Inferior parietal cortex (tissue), 1 donor: ENCODE measurements around the gene VTCN1.
A peak's percentile ranks its signal among the peaks of the same experiment; 100 is the strongest.
"Not testable (repeated sequence)": the region's sequence is repeated elsewhere in the genome, so short reads cannot be mapped to it uniquely, and the experiment has no call there.

Experiments
- DNase-seq: peaks from one replicate; pipeline ENCODE4 v3.0.0-alpha.2; 2016; ENCODE audit errors: extremely low spot score

Gene VTCN1

DNA sequence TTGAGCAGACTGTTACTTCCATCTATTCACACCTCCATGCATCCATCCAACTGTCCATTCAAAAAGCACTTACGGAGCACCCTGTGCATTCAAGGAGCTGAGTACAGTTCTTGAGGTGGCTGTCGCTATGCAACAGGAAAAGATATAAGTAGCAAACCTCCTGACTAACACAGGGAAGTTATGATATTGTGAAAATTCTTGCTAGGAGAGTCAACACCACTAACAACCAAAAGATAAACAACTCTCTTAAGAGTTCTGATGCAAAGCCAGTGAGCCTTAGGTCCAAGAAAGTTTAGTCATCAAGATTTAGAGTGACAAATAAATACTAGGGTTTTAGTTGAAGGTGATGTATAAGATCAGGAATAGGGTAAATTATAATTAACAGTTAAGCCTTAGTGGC is 44.7 kb downstream of the VTCN1 start:
- DNase-seq = no peak

DNA sequence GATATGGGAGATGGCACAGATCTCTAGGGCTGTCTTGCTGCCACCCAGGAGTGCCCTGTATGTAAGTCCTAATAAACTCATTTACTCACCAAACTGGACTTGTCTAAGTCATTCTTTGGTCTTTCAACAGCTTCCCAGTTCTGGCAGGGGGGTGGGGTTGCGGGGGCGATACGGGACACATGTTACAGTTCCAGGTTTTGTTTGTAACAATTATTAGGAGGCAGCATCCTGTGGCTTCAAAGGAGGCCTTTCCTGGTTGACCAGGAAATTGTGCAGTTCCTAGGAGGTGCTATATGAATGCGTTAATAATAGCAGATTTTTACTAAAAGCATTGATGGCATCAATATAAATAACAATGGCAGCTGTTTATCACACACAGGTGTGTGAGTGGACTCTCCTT is 46.5 kb downstream of the VTCN1 start:
- no peak for DNase-seq

DNA sequence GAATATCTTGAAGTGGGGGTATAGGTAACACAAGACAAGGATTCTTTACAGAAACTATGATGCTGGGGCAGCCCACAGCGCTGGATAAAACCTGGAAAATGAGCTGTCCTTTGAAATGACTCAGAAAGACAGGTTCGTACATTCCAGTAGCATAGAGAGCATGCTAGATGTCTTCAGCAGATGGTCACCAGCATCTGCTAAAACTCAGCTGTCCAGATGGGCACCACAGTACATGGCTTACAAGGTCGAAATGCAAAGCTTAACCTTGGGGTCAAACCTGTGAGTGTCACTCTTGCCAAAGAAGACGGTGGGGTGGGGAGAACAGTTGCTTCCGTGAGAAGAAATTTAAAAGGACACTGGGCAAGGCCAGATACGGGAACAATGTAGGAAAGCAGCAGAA is 47.9 kb downstream of the VTCN1 start:
- no peak for DNase-seq

DNA sequence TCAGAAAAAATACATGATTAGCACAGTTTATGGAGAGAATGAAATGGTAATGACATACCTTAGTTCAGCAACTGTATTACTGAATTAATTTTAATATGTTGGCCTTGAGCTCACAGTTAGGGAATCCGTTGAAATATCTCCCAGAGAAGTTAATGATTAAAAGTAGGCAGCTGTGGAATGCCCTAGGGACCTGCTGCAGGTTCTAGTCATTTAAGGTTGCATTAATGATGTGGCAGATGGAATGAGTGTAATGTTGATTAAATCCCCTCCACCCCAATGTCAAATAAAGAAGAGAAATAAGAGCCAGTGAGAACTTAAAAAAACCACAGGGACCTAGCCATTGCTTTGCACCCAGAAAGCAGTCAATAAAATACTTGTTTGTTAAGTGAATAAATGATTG is 48.8 kb downstream of the VTCN1 start:
- DNase-seq = no peak

DNA sequence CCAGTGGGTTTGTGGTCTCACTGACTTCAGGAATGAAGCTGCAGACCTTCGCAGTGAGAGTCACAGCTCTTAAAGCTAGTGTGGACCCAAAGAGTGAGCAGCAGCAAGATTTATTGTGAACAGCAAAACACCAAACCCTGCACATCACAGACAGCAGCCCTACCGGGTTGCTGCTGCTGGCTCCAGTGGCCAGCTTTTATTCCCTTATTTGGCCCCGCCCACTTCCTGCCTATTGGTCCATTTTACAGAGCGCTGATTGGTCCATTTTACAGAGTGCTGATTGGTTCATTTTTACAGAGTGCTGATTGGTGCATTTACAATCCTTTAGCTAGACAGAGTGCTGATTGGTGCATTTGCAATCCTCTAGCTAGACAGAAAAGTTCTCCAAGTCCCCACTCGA is 59.4 kb downstream of the VTCN1 start:
- not testable (repeated sequence) for DNase-seq

DNA sequence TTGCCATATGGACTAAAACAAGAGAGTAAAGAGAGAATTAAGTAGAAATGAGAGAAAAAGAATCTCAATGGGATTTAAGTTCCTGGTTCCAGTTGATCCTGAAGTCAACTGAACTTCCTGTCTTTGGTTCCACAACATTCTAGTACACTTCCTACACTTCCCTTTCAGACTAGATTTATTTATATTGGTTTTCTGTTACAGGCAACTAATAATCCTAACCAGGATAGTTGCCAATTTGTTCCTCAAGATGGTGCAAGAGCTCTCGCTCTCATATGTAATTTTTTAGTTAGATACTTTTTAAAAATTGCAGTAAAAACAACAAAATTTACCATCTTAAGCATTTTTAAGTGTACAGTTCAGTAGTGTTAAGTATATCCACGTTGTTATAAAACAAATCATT is 60.4 kb downstream of the VTCN1 start:
- DNase-seq = no peak

DNA sequence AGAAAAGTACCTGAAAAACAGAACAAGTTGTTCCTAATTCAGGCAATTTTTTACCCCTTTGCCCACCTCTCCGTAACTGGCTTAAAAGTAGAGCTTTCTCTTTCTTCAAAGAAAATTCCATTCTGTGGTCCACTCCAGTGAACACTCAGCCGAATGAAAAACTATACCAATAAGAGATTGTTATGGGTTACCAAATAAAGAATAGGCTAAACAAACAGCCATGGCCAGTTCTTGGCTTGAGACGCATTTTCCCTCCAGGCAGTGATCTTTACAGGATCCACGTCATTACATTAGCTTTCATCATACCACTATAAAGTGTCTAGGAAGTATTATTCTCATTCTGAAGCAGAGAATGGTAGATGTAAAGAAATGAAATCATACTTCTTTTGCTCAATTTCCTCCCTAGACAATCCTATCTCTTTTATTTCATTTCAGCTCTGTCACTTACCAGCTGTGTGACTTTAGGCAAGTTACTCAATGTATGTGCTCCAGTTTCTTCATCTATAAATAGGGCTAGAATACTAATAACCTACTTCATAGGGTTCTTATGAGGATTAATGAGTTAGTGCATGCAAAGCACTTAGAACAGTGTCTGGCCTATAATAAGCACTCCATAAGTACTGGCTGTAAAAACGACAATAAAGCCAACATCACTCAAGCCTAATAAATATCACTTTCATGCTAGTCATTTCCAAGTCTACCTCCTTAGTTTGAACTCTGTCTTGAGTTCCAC is 62.7 kb downstream of the VTCN1 start:
- DNase-seq = no peak

DNA sequence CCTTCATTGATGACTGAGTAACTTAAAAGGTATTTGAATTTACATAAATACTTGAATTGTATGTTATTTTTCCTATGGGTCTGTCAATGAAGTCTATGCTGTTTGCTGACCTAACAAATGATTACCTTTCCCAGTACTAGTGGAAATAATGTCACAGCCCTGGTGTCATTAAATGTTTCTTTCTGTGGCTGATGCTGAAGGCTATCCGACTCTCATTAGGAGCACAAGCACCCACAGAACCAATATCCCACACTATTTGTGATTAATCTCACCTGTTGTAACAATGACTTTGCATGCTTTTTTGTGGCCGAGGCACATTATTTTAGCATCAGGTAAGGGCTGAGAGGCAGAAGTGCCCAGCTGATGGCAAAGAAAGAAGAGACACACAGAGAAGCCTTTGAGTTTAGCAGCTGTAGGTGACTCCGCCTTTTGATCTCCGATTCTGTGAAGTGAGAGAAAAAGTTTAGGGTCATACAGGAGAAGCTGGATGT is 63.3 kb downstream of the VTCN1 start:
- no peak for DNase-seq

DNA sequence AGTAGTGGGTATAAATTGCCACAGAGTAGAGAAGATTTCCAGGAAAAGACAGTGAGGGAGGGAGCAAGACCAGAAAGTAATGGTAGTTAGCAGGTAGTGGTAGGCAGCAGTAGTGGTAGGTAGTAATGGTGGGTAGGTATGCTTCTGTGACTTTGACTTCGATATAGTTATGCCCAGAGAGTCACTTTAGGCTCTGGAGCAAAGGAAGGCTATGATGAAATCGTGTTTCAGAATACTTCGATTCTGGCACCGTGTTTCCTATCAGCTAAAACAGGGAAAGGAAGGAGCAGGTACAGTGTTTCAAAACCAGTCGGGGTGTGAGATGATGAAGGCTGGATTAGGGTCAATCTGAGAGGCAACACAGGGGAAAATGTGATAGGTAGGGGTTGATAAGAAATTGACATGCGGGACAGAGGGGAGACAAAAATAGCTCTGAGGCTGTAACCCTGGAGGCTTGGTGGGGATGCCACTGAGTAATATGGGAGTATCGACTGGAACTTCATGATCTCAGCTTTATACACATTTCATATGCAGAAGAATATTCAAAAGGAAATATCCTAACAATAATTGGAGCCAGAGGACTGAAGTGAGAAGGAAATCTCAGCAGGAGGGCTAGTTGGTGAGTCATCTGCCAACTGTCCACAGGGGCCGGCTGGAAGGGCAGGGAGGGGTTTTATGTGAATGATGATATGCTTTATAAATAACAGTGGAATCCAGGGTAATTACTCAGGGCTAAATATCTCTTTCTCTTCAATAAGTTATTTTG is 64.0 kb downstream of the VTCN1 start:
- DNase-seq = no peak

DNA sequence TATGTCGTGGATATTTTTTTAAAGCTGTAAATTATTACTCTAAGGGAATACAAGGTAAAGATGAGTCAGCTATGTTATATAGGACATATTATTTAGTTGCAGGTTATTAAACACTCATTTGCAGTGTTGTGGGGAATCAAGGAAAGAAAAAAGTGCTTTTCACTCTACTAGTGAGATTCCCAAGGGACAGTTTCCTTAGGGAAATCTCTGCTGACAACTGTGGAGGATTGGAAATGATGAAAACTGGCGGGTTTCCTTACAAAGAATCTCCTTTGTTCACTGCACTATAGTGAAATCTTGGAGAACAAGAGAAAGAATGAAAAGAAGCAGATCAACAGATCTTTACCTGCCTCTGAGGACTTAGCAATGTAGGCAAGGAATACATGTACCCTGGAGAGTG is 64.7 kb downstream of the VTCN1 start:
- no peak for DNase-seq

DNA sequence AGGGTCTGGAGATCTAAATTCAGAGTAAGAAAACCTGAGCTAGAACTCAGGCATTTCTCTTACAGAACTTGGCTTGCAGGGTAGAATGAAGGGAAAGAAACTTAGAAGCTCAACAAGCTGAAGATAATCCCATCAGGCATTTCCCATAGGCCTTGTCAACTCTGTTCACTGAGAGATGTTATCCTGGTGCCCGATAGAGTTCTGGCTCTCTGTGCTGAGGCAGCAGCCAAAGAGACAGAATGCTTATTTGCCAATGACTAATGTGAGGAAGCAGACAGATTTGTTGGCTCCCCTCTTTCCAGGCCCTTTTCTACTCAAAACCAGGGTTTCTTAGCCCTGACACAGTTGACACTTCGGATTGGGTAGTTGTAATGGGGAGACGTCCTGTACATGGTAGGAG is 66.9 kb downstream of the VTCN1 start:
- DNase-seq = no peak

DNA sequence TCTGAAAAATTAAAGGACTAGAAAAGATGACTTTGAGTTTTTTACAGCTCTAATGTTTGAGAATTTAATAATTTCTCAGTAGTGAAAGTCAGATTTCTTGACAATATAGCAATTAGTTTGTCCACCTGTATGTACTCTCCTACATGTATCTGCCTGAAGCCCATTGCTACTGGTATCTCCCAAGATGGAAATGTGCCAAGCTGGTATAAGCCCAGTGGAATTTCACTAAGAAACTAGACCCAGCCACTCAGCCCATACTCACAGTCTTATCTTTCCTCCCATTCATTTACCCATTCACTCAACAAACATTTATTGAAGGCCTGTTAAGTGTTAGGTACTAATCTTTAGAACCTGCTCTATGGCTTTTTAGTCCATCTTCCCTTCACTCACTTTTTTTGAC is 67.6 kb downstream of the VTCN1 start:
- DNase-seq = no peak

DNA sequence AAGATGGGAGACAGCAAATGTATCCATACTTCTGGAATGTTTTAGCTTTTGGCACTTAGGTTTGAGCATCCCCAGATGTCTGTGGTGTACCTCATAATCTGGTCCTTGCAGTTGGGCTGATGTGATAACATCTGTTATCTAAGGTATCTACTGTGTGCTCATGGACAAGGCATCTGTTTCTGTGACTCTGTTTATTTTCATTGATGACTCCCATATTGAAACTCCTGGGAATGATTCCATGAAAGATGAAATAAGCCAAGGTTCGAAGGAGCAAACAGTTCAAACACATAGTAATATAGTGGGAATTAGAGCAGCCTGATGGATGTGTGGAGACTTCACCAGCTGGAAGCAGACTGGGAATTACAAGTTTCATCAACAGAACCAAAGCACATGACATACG is 68.5 kb downstream of the VTCN1 start:
- no peak for DNase-seq

DNA sequence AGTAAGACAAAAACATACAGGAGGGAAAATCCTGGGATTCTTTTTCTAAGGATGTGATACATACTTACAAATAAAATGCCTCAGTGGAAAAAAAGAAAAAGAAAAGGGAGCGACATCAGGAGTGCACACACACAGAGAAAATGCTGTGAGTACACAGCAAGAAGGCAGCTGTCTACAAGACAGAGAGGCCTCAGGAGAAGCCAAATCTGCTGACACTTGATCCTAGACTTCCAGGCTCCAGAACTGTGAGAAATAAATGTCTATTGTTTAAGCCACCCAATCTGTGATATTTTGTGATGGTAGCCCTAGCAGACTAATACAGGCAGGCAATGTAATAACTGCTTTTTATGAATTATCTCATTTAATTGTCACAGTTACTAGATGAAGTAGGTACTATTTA is 72.2 kb downstream of the VTCN1 start:
- no peak for DNase-seq

DNA sequence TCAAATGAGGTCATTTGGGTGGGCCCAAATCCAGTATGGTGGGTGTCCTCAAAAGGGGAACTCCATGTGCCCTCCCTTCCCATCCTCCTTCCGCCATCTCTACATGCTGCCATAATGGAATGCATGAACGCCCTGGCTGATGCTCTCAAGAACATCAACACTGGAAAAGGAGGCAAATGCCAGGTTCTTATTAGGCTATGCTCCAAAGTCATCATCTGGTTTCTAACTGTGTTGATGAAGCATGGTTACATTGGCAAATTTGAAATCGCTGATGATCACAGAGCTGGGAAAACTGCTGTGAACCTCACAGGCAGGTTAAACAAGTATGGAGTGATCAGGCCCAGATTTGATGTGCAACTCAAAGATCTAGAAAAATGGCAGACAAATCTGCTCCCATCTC is 72.6 kb downstream of the VTCN1 start:
- DNase-seq = no peak

DNA sequence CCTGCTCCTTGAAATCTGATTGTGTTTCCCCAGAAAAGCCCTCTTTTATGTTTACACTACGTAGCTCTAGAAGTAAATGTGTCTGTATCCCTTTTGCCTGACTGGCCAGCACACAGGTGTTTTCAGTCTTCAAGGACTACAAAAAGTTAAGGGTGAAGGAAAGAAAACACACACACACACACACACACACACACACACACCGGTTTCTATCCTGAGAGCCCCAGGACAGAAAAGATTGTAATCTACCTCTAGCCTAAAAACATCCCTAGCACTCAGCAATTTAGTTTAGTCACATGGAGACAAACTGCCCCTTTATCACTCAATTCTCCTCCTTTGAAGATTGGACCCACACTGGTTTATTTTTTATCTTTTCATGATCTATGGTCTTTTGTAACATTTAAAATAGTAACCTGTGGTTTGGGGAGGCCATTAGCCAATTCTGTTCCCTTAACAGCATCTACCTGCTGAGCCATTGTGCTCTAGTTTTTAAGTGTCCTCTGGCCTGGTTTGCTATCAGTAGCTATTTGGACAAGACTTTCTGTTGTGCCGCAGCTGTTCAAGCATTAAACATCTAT is 73.4 kb downstream of the VTCN1 start:
- no peak for DNase-seq

DNA sequence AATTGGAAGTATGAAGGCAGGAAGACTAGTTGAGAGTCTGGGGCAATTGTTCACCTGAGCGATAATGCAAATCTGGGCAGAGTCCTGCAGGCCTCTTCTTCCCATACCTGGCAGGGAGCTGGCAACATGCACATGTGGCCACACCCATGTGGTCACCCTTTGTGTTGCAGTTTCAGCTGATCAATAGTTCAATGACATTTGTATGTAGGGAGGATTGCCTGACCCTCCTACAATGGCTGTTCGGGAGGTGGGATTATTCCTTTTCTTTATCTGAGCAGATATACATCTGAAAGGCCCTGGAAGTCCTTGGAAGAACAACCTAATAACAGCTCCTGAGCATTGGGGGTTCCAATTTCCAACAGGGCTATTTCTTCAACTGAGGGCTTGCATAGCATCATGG is 74.0 kb downstream of the VTCN1 start:
- DNase-seq = no peak

DNA sequence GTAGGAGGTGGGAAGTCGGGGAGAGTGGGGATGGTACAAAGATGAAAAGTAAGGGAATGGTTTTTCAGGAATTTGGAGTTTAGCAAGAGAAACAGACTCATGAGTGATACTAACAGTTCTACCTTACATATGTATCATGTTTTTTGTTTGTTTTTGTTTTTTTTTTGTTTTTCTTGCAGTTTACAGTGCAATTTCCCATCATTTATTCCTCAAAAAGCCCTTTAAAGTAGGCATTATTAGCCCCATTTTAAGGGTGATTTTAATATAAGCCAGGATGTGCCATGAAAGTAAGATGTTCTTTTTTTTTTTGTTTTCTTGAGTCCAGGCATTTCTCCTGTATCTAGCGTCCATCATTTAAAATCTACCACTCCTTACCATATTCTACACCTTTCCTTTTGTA is 75.4 kb downstream of the VTCN1 start:
- DNase-seq = no peak

DNA sequence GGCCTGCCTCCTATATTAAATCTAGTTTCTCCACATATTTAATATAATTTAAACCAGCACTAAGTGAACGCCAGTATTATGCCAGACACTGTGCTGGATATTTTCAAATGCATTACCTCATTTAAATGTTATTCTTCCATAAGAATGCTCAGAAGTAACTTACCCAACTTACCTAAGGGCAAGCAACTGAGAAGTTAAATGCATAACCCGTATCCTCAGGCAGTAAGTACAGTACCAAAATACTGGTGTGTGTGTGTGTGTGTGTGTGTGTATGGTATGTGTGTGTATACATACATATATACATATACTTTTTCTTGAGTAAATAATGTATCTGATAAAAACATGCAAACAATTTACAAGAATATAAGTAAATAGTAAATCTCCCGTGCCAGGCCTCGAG is 80.2 kb downstream of the VTCN1 start:
- no peak for DNase-seq

DNA sequence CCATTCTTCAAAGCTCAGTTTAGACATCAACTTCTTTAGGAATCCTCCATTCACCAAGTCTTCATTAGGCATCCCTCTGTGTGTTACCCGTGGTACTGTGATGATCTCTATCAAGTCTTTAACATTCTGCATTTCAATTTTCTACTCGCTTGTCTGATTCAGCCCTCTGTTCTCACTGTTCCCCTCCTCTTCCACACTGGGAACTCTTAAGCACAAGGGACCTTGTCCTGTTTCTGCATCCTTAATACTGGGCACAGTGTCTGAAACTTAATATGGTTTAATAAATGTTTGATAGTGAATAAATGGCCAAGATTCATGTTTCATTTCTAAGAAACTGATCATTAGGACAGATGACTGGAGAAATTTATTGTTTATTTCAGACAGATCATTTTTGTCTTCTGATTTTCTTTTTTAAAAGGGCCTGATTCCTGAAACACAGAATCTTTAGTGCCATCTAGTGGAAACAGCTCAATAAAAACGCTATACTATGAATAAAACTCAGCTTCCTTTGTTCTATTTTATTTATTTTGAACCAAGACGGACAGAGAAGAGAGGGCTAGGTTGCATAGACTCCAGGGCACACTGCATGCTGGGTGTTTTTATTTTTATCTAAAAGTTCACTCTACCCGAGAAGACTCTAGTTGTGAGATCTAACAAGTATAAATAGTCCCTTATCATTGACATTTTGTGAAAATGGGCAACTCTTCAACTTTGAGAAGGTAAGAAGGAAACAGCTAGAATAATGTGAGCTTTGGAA is 82.2 kb downstream of the VTCN1 start:
- peak; percentile 78 for DNase-seq

DNA sequence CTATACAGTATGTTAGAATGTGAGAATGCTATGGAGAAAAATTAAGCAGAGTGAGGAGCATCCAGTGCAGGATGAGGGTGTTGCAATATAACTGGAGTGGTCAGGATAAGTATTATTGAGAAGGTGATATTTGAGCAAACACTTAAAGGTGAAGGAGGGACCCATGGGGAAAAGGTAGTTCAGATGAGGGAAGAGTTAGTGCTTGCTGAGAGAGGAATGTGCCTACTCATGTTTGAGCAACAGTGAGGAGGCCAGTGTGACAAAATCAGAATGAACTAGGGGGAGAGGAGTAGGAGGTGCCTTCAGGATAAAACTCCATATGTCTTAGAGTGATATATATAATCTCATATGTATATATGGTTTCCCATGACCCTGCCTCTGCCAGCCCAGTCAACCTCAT is 82.9 kb downstream of the VTCN1 start:
- no peak for DNase-seq

DNA sequence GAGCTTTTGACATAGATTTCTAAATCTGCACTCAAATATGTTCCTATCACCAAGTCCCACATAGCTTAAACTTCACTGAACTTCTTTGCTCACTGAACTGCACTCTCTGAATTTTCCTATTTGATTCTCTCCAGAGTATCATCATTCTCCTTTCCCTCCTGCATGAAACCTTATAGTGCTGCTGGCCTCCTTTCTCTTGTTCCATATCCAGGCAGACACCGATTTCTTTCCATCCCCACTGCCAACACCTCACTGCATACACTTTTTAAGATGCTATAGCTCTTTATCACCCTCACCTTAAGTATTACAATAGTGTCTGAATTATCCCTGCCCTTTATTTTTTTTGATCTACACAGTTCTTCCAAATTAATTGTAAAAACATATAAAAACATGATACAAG is 86.1 kb downstream of the VTCN1 start:
- no peak for DNase-seq
